IPS DF 19.7 (cell line): ENCODE data around the gene EZR.

Experiments
- DNase-seq: peaks from one replicate; pipeline ENCODE4 v3.0.0-alpha.2; 2013; ENCODE audit warnings: low read depth, low spot score

The EZR gene

GRCh38 chr6:158735009-158735408 lies 84.2 kb downstream of the EZR start:
- no peak for DNase-seq

GRCh38 chr6:158730541-158730907 lies 88.6 kb downstream of the EZR start:
- DNase-seq = peak; percentile 45

GRCh38 chr6:158729906-158730540 lies 89.1 kb downstream of the EZR start:
- DNase-seq = no peak

DNA sequence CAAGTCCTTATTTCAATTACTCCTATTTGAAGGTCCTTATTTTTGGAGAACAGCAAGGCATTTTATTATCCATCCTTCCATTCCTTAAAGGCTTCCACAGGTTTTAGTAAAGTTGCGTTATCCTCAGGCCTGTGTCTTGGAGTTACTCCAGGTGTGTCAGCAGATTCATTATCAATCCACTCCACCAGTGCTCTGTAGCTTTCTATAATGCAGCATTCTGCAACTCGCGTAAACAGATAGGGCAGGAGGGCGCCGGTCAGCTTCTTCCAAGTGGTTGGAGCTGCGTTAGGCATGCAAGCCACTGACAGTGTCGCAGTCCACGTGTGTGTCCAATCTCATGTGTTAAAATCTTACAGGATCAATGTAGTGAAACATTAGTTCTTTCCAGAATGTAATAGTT lies 93.5 kb downstream of the EZR start:
- DNase-seq = no peak

DNA sequence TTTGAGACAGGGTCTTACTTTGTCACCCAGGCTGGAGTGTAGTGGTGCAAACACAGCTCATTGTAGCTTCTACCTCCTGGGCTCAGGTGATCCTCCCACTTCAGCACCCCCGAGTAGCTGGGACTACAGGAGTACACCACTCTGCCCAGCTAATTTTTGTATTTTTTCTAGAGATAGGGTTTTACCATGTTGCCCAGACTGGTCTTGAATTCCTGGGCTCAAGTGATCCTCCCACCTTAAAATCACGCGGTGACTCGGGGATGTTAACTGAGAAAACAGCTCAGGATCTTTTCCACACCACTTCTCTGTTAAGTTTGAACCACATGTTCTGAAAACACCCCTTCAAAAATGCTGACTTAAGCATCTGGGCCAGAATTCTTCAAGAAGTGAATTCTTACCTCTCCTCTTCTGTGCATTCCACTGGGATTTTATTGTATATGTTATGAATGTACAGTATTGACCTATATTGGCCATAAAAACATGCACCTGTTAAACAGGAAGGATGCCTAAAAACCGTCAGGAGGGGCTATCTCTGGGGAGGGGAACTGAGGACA lies 96.9 kb downstream of the EZR start:
- DNase-seq = no peak

DNA sequence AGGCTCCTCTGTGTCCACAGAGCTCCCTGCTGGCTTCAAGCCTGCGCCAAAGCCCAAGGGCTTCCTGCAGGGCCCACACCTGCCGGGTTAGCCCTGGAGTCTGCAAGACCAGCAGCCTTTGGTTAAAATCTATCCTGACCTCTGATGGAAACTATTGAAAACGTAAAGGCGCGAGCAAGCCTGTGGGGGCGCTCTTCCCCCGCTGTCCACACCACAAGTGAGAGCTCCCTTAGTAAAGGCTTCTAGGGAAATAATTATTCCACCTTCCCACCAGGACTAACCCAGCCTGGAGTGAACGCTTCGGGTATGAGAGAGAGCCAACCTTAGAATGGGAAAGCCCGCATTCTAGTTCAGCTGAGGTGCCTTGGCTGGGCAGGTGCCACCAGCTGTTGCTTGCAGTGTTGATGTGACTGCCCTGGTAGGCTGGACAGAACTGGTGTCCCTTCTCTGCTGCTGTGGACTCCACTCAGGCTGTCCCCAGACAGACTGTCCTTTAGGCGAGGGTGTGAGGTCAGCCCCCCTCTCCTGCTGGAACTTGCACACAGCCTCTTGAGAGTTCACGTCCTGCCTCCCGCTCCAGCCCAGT lies 100.6 kb downstream of the EZR start:
- peak; percentile 59 for DNase-seq

DNA sequence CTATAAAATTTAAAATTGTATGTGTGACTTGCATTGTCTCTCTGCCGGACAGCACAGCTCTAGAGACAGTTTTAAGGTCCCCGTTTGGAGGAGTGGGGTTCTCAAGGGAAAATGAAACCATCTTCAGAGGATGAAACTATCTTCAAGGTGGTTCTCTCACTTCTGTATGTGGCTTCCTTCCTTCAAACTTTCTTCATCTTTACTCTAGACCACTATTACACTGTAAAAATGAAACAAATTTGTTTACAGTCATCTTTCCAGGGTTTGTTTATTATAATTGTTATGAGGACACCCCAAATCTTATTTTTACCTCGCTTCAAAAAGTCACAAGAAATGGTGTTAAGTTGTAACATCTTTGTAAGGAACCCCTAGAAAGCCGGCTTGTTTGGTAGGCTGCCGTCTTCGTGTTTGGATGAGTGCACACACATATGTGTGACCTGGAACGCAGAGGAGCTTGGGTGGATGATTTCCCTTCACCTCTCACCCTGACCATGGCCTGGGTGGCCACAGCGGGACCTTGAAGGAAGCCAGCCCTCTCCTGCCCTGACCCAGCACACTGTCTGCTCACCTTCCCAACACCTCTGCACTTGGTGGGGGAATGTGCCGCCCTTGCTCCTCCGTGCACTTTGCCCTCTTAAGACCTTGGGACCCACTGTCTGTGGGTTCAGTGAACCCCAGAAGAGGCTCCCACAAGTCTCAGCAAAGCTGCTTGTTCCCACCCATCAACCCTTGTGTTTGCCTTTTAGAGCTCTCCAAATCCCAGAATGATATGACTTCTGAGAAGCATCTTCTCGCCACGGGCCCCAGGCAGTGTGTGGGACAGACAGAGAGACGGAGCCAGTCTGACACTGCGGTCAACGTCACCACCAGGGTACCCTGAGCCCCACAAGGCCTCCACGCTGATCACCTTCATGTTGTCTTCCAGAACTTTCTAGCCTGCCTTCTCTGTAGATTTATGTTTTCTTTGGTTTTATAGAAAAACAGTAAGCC lies 101.5 kb downstream of the EZR start:
- DNase-seq = no peak
